OCI-LY7 (cell line): ENCODE data around the gene FOXA2.

Experiments
- CTCF ChIP-seq: fragments of 200-600 bp; sonication (generic); conservative IDR thresholded peaks from 2 replicates; pipeline ENCODE4 v1.5.1; 2014; ENCODE audit warnings: mild to moderate bottlenecking, antibody characterized with exemption, low read length, moderate library complexity, mixed read lengths
- EZH2phosphoT487 ChIP-seq: fragments of 200-600 bp; sonication (generic); IDR thresholded peaks from 2 replicates; pipeline ENCODE4 v1.6.1; 2018; ENCODE audit warnings: low read depth, borderline replicate concordance, mild to moderate bottlenecking, mixed run types, antibody characterized with exemption, low read length, moderate library complexity, mixed read lengths

GRCh38 chr20:22572023-22572422, 12.3 kb downstream of the FOXA2 start:
- no peak for TF ChIP-seq CTCF
- no peak for TF ChIP-seq EZH2phosphoT487
